GM18909 (cell line): ENCODE data around the gene METTL25.

Source experiments
- ATAC-seq: cut with Tn5 transposase; IDR thresholded peaks from one replicate; pipeline ENCODE4 v1.9.1; 2021; ENCODE audit warnings: mild to moderate bottlenecking; ENCODE audit not compliant: unreplicated experiment, poor library complexity

The METTL25 gene

DNA sequence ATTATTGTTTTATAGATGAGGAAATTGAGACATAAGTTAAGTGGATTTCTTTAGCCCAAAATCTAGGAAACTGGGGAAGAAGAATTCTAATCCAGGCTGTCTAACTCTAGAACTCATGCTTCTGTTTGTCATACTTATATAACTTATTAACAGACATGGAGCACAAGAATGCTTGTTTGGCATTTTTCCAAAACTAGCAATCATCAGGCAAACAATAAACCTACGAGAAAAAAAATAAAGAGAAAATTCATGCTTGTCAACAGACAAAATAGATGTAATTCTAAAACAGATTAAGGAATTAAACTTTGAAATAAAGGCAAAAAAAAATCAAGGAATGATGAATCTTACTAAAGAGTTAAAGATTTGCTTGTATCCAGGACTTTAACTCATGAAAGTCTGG, 103.1 kb downstream of the METTL25 start:
- no peak for ATAC-seq

DNA sequence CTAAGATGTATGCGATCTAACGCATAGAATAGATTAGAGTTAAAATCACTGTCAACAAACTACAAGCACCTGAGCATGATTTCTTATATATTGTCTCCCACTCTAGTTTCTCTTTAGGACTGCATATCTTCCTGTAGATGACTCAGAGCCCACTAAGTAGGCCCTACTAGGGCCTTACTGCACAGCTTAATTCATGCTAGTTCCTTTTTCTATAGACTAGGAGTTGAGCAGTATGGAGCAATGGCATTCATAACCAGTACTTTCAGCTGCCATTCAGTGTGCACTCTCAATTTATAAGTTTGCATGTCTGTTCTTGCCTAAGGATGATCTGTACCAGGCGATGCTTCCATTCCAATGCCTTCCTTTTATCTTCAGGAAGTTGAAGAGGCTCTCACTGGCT, 103.5 kb downstream of the METTL25 start:
- no peak for ATAC-seq

GRCh38 chr12:82468563-82468962, 110.2 kb downstream of the METTL25 start:
- no peak for ATAC-seq

DNA sequence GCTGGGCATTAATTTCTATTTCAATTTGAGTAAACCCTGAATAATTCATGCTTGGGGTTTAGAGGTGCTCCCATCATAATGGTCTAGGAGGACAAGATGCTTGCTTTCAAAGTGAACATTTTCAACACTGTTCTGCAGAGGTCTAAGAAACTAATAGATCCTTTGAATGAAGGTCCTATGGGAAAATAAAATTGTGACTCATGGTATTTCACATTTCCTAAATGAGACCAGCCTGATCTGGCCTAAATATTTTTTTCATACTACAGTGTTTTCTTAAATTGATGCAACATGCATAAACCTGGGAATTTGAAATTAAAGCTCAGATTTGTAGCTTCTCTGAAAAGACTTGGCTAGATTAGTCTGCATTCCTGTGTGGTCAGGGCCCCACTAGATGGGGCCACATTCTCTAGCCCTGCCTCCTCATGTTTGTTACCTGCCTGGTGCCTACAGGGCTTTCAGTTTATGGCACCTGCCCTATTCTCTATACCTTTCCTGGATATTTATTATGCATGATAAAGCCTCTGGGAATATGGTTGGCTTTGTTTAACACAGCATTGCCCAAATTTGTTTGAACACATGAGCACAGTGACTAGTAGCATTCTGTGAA, 112.7 kb downstream of the METTL25 start:
- no peak for ATAC-seq

DNA sequence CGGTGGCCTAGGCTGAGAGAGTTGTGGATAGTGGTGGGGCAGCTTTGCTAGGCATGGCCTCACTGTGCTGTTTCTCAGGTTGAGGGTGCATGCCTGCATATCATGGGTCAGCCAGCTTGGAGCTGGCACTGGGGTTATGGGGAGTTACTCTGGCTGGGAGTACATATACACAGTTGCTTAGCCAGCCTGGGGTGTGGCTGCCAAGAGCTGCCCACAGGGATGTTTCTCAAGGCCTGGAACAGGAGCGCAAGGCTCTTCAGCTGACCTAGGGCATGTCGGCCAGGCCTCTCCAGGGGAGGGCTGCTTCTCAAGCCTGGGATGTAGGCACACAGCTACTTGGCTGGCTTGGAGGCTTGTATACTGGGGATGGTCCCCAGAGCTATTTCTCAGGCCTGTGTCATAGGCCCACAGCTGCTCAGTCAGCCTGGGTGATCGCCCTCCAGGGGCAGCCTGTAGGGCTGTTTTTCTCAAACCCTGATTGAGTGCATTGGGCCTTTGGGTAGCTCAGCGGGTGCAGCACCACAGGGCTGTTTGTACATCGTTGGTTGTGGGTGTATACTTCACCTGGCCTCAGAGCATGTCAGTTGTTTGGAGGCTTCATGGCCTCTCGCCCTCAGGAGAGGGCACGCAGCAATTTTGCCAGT, 114.9 kb downstream of the METTL25 start:
- no peak for ATAC-seq

DNA sequence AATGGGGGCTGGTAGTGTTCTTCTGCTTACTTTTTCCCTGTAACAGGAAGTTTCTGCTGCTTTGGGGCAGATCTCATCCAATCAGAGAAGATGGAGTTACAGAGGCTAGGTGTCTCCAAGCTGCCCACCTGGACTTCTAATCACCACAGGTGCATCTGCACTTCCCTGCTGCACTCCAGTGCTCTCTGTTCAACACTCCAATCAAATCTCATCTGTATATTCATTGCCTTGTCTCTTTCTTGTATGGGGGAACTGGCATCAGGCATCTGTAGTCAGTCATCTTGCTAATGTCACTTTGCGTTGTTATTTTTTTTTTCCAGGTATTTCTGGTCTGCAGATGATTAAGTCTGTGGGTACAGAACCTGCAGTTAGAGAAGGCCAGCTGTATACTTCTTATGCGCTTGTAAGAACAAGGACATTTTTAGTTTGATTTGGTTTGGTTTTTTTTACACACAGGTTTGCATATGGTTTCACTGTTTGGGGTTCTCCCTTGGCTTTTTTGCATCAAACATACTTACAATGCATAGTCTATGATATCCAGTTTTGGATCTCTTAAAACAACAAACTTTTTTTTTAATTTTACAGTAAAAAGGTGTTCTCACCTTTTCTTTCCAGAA, 116.0 kb downstream of the METTL25 start:
- peak; percentile 78 for ATAC-seq

GRCh38 chr12:82474798-82475184, 116.5 kb downstream of the METTL25 start:
- peak; percentile 14 for ATAC-seq

GRCh38 chr12:82475211-82475610, 116.9 kb downstream of the METTL25 start:
- ATAC-seq: no peak

DNA sequence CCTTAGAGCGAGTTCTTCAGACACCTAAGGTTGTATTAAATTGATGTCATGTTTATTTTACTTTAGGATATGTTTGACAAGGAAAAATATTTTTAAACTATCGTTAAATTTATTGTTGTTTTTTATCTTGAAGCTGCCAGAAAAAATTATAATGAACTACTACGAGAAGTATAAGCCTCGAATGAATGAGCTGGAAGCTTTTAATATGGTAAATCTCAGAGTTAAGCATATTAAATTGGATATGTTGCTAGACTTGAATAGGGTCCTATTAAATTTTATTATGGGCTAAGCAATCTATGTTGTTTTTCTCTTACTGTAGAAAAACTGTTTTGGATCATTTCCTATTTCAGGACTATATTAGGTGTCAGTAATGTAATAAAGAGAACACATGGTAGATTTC, 118.2 kb downstream of the METTL25 start:
- ATAC-seq: no peak

DNA sequence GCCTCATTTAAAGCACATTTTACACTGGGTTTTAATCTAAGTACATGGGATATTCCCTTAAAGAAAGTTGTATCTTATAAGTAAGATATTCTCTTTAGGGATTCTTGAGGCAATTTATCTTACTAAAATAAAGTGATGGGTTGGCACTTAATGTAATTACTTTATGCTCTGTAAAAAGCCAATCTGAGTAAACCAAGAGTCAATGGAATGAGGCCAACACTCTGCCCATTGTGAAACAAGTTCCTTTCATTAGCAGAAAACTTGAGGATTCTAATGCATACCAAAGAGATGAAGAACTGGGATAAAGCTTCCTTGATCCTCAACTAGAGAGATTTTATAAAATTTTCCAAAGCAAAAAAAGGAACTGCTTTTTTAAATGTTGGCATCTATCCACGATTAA, 121.2 kb downstream of the METTL25 start:
- ATAC-seq: no peak

- no peak for ATAC-seq
Measured at GRCh38 chr12:82480606-82481005, 122.3 kb downstream of the METTL25 start.

DNA sequence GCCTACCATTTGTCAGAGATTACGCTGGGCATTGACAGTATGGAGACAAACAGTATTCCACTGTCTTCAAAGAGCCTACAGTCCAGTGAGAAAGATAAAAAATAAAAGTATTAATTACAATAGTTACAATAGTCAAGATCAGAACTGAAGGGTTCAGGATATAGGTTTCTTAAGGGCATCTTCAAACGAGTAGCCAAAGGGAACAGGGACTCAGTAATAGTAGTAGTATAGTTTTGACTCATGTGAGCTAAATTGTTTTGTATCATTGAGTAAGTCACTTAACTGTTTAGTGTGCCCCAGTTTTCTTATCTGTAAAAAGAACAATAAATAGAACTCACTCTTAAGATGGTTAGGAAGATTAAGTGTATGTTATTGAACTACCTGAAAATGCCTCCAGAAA, 123.6 kb downstream of the METTL25 start:
- ATAC-seq: no peak

DNA sequence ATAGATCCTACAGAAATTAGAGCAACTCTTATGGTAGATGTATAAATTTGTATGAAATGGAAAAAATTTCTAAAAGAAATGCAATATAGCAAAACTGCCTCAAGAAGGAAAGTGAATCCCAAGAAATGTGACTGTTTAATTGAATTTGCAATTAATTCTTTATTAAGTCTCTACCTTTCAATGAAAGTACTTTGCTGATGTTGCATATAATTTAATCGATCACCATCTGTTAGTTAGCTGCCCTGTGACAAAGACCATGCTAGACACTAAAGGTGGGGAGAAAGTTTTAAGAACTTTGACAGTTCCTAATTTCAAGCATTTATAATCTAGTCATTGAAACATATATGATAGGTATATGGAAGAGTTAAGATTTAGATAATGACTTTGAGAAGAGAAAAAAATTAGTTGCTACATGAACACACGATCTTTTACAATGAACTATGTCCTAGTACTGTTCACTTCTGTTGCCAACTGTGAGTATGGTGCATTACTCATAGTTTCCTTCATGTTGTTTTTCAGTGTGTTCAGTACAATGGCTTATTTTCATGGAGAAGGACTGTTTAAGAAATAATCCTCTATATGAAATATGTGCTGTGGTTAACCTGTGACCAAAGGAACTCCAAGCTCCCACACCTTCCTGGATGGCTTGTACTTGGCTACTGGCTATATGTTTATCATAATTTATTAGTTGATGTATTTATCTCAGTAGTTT, 128.4 kb downstream of the METTL25 start:
- no peak for ATAC-seq

- ATAC-seq: no peak
Measured at GRCh38 chr12:82504409-82504808, 146.1 kb downstream of the METTL25 start.

- no peak for ATAC-seq
Measured at GRCh38 chr12:82505150-82505549, 146.8 kb downstream of the METTL25 start.

DNA sequence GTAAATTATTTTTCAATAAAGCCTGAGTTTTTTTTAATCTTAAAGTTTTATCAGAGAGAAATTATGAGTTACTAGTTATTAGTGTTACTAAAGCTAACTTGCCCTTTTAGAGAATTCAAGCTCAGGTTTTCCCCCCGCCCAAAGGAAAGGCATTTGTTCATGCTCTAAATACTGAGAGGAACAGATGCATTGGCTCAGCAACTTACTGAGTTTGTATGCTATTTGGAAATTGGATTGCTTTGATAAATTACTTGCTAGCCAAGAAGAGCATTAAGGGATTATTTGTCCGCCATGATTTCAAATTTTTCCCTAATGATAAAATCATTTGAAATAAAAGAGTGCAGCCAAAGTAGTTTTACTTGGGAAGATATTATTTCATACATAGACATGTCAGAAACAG, 149.4 kb downstream of the METTL25 start:
- no peak for ATAC-seq

- no peak for ATAC-seq
Measured at GRCh38 chr12:82510386-82510785, 152.1 kb downstream of the METTL25 start.

- no peak for ATAC-seq
Measured at GRCh38 chr12:82514880-82515279, 156.6 kb downstream of the METTL25 start.

DNA sequence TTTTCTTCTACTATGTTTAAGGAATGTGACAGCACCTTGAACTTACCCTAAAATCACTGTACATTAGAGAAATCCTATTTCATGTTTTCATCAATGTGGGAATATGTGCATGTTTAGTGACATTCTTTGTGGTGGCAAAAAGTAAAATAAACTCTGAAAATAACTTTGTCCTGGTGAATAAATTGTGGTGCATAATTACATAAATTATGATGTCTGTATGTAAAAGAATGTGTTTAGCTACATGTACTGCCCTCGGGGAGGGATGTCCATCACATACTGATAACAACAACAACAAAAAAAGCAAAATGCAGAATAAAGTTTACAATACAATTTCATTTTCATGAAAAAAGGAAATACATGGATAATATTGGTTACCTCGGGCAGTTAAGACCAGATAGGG, 157.3 kb downstream of the METTL25 start:
- no peak for ATAC-seq

DNA sequence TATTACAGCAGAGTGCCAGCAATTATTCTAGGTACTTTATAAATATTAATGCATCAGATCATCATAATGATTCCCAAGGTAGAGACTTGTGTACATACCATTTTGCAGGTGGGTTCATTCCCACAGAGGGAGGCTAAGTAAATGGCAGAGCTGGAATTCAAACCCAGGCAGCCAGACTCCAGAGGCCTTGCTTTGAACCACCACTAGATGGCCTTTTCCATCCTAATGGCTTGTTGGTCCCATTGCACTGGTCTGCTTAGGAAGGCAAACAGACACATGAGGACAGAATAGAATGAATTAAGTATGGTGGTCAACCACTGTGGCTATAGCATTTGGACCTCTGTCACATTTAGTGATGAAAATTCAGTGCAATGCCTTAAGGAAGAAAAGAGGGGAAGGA, 158.7 kb downstream of the METTL25 start:
- ATAC-seq: peak; percentile 83

DNA sequence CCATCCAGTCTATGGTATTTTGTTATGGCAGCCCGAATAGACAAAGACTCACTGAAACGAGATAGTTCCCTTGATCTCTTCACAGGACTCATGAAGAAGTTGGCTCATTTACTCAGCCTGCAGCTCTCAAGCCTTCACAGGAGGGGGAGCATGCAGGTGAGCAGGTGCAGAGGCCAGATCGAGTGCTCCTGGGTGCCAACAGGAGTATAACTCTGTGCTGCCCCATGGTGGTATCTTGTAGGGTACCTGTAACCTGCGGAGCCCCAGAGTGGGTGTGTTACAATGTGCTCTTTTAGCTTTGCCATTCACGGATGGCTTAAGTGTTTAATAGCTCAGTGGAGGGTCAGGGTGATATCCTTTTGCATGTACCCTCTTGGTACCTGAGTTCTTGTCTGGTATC, 159.5 kb downstream of the METTL25 start:
- ATAC-seq: no peak
